HepG2 (cell line): ENCODE data around the gene BIN1. TPM values are rescaled to one million over a fixed set of nuclear protein-coding genes. Genes with fewer than 3 reads are reported as not detected.
A peak's percentile ranks its signal among the peaks of the same experiment; 100 is the strongest.

ENCODE experiments used
- CBFB ChIP-seq: sonication (generic); formaldehyde crosslinking; IDR thresholded peaks from 2 replicates; pipeline ENCODE4 v1.4.0; 2020; ENCODE audit warnings: missing genetic modification reagents
- ELK4 ChIP-seq: sonication (generic); formaldehyde crosslinking; IDR thresholded peaks from 2 replicates; pipeline ENCODE4 v1.9.0; 2021; ENCODE audit warnings: missing genetic modification reagents, borderline replicate concordance
- ETV5 ChIP-seq: IDR thresholded peaks from 2 replicates; pipeline ENCODE4 v1.6.1; 2018; ENCODE audit warnings: missing biosample characterization, missing genetic modification reagents, inconsistent platforms, borderline replicate concordance
- GATAD1 ChIP-seq: IDR thresholded peaks from 2 replicates; pipeline ENCODE4 v1.6.1; 2016; ENCODE audit warnings: missing genetic modification reagents, missing compliant biosample characterization
- GATAD2A ChIP-seq: IDR thresholded peaks from 2 replicates; pipeline ENCODE4 v1.6.1; 2016
- HNRNPL ChIP-seq: fragments of 200-400 bp; formaldehyde crosslinking; IDR thresholded peaks from 2 replicates; pipeline ENCODE4 v1.6.1; 2017; ENCODE audit warnings: mild to moderate bottlenecking, low read depth, low read length
- MXI1 ChIP-seq: IDR thresholded peaks from 3 replicates; pipeline ENCODE4 v1.6.1; 2012; ENCODE audit warnings: low read depth, low read length, inconsistent platforms, borderline replicate concordance
- SOX13 ChIP-seq, 3 experiments: fragments of 450-650 bp in 1 of 3; sonication (generic) in 1 of 3; formaldehyde crosslinking in 1 of 3; IDR thresholded peaks in 2 of 3; conservative IDR thresholded peaks in 1 of 3; 2 replicates each; pipeline versions ENCODE4 v1.5.0 to v1.6.1; 2016 to 2020; ENCODE audit warnings: antibody characterized with exemption in 1 of 3, mild to moderate bottlenecking in 1 of 3, missing compliant biosample characterization in 1 of 3, missing genetic modification reagents in 1 of 3, moderate library complexity in 1 of 3
- SSRP1 ChIP-seq: IDR thresholded peaks from 2 replicates; pipeline ENCODE4 v1.6.1; 2016; ENCODE audit warnings: control low read depth
- THRA ChIP-seq: sonication (generic); formaldehyde crosslinking; IDR thresholded peaks from 2 replicates; pipeline ENCODE4 v1.4.0; 2020; ENCODE audit warnings: missing genetic modification reagents, borderline replicate concordance
- ZNF550 ChIP-seq: sonication (generic); formaldehyde crosslinking; IDR thresholded peaks from 2 replicates; pipeline ENCODE4 v1.4.0; 2020; ENCODE audit warnings: mild to moderate bottlenecking, missing genetic modification reagents, borderline replicate concordance
- polyA plus RNA-seq, 8 experiments: library from polyadenylated mRNA; depleted of rRNA in 3 of 8; stranded (reverse) in 7 of 8; unstranded in 1 of 8; fragments of >200 nt; fragmentation: Illumina TruSeq in 4 of 8; extraction: Trizol in 4 of 8; gene quantifications; 2 replicates each; pipeline versions ENCODE4 v1.2.1 to v1.2.3, GENCODE V29; 2011 to 2016; ENCODE audit warnings: low read depth in 4 of 8, missing spikeins in 1 of 8, mixed read lengths in 1 of 8; ENCODE audit not compliant: insufficient read depth in 1 of 8
- total RNA-seq, 5 experiments: library from RNA; depleted of rRNA; stranded (reverse); fragments of >200 nt; fragmentation: Illumina TruSeq; extraction: Trizol; gene quantifications; 2 replicates each; pipeline ENCODE4 v1.2.3, GENCODE V29; 2016; ENCODE audit warnings: low read depth in 1 of 5
- TF ChIP-seq, protein P1 (sequence below): sonication (generic); formaldehyde crosslinking; IDR thresholded peaks from 2 replicates; pipeline ENCODE4 v1.4.0; 2020; ENCODE audit warnings: missing genetic modification reagents
- TF ChIP-seq, protein P2 (sequence below): IDR thresholded peaks from 2 replicates; pipeline ENCODE4 v1.6.1; 2016; ENCODE audit warnings: mild to moderate bottlenecking
- TF ChIP-seq, protein P3 (sequence below): IDR thresholded peaks from 2 replicates; pipeline ENCODE4 v1.6.1; 2016; ENCODE audit warnings: low read depth, missing genetic modification reagents, missing compliant biosample characterization

BIN1 gene
- total and polyA plus RNA-seq, 2 of the 13 experiments (the other 11 are each of a cell fraction or from before 2014, with no cell fraction given), result 0.93 to 1.2 TPM

GRCh38 chr2:127064642-127065250 lies 42.2 kb downstream of the BIN1 start (continued):
- 0 out of 2 replicates have a peak, but pooled peaks have one; percentile 15 for TF ChIP-seq GATAD1 (CRISPR knock-in tag)
- TF ChIP-seq, protein P1, sequence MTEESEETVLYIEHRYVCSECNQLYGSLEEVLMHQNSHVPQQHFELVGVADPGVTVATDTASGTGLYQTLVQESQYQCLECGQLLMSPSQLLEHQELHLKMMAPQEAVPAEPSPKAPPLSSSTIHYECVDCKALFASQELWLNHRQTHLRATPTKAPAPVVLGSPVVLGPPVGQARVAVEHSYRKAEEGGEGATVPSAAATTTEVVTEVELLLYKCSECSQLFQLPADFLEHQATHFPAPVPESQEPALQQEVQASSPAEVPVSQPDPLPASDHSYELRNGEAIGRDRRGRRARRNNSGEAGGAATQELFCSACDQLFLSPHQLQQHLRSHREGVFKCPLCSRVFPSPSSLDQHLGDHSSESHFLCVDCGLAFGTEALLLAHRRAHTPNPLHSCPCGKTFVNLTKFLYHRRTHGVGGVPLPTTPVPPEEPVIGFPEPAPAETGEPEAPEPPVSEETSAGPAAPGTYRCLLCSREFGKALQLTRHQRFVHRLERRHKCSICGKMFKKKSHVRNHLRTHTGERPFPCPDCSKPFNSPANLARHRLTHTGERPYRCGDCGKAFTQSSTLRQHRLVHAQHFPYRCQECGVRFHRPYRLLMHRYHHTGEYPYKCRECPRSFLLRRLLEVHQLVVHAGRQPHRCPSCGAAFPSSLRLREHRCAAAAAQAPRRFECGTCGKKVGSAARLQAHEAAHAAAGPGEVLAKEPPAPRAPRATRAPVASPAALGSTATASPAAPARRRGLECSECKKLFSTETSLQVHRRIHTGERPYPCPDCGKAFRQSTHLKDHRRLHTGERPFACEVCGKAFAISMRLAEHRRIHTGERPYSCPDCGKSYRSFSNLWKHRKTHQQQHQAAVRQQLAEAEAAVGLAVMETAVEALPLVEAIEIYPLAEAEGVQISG (CRISPR knock-in tag), result peak; percentile 52
- TF ChIP-seq MXI1, result peak; percentile 63; the same call in 1 of the 3 replicates
- peak; percentile 87 for TF ChIP-seq ETV5
- no peak for TF ChIP-seq SOX13 (IDR thresholded peaks at IDR 0.05)
- TF ChIP-seq SOX13 (CRISPR knock-in tag; conservative IDR thresholded peaks at IDR 0.05 in 1 of 2, IDR thresholded peaks at IDR 0.05 in 1 of 2), result 0 out of 4 replicates have a peak, but pooled peaks of 1 of the 2 experiments have one; percentile 5
- TF ChIP-seq, protein P2, sequence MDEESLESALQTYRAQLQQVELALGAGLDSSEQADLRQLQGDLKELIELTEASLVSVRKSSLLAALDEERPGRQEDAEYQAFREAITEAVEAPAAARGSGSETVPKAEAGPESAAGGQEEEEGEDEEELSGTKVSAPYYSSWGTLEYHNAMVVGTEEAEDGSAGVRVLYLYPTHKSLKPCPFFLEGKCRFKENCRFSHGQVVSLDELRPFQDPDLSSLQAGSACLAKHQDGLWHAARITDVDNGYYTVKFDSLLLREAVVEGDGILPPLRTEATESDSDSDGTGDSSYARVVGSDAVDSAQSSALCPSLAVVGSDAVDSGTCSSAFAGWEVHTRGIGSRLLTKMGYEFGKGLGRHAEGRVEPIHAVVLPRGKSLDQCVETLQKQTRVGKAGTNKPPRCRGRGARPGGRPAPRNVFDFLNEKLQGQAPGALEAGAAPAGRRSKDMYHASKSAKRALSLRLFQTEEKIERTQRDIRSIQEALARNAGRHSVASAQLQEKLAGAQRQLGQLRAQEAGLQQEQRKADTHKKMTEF (CRISPR knock-in tag), result peak; percentile 66; the same call in 1 of the 2 replicates
- TF ChIP-seq CBFB (CRISPR knock-in tag), result 0 out of 2 replicates have a peak, but pooled peaks have one; percentile 32
- TF ChIP-seq HNRNPL, result peak; percentile 95
- TF ChIP-seq, protein P3, sequence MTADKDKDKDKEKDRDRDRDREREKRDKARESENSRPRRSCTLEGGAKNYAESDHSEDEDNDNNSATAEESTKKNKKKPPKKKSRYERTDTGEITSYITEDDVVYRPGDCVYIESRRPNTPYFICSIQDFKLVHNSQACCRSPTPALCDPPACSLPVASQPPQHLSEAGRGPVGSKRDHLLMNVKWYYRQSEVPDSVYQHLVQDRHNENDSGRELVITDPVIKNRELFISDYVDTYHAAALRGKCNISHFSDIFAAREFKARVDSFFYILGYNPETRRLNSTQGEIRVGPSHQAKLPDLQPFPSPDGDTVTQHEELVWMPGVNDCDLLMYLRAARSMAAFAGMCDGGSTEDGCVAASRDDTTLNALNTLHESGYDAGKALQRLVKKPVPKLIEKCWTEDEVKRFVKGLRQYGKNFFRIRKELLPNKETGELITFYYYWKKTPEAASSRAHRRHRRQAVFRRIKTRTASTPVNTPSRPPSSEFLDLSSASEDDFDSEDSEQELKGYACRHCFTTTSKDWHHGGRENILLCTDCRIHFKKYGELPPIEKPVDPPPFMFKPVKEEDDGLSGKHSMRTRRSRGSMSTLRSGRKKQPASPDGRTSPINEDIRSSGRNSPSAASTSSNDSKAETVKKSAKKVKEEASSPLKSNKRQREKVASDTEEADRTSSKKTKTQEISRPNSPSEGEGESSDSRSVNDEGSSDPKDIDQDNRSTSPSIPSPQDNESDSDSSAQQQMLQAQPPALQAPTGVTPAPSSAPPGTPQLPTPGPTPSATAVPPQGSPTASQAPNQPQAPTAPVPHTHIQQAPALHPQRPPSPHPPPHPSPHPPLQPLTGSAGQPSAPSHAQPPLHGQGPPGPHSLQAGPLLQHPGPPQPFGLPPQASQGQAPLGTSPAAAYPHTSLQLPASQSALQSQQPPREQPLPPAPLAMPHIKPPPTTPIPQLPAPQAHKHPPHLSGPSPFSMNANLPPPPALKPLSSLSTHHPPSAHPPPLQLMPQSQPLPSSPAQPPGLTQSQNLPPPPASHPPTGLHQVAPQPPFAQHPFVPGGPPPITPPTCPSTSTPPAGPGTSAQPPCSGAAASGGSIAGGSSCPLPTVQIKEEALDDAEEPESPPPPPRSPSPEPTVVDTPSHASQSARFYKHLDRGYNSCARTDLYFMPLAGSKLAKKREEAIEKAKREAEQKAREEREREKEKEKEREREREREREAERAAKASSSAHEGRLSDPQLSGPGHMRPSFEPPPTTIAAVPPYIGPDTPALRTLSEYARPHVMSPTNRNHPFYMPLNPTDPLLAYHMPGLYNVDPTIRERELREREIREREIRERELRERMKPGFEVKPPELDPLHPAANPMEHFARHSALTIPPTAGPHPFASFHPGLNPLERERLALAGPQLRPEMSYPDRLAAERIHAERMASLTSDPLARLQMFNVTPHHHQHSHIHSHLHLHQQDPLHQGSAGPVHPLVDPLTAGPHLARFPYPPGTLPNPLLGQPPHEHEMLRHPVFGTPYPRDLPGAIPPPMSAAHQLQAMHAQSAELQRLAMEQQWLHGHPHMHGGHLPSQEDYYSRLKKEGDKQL (CRISPR knock-in tag), result peak; percentile 64; the same call in 1 of the 2 replicates
- TF ChIP-seq THRA (CRISPR knock-in tag), result 0 out of 2 replicates have a peak, but pooled peaks have one; percentile 20
- TF ChIP-seq GATAD2A (CRISPR knock-in tag), result peak; percentile 54; the same call in 1 of the 2 replicates
- TF ChIP-seq ZNF550 (CRISPR knock-in tag), result 0 out of 2 replicates have a peak, but pooled peaks have one; percentile 25
- no peak for TF ChIP-seq ELK4 (CRISPR knock-in tag)
- no peak for TF ChIP-seq SSRP1 (CRISPR knock-in tag)
